HepG2 (cell line): Measurements from ENCODE around the gene RHOG. TPM values are rescaled to one million over a fixed set of nuclear protein-coding genes. Genes with fewer than 3 reads are reported as not detected.

Source experiments
- BCL6 ChIP-seq: IDR thresholded peaks from 2 replicates; pipeline ENCODE4 v1.6.1; 2016; ENCODE audit warnings: missing genetic modification reagents, missing compliant biosample characterization
- FOXA1 ChIP-seq, 2 experiments: fragments of 450-650 bp in 1 of 2; sonication (generic) in 1 of 2; formaldehyde crosslinking in 1 of 2; IDR thresholded peaks; 2 replicates each; pipeline versions ENCODE4 v1.4.0 to v1.6.1; 2016 to 2020; ENCODE audit warnings: missing genetic modification reagents in 1 of 2
- HES4 ChIP-seq: sonication (generic); formaldehyde crosslinking; IDR thresholded peaks from 2 replicates; pipeline ENCODE4 v1.9.0; 2021; ENCODE audit warnings: mild to moderate bottlenecking, missing genetic modification reagents, borderline replicate concordance
- KDM5B ChIP-seq: sonication (generic); formaldehyde crosslinking; IDR thresholded peaks from 2 replicates; pipeline ENCODE4 v1.4.0; 2020; ENCODE audit warnings: missing genetic modification reagents, mild to moderate bottlenecking, borderline replicate concordance
- KLF11 ChIP-seq: IDR thresholded peaks from 2 replicates; pipeline ENCODE4 v1.6.1; 2016; ENCODE audit warnings: missing compliant biosample characterization
- KLF12 ChIP-seq: sonication (generic); formaldehyde crosslinking; IDR thresholded peaks from 2 replicates; pipeline ENCODE4 v1.4.0; 2020; ENCODE audit warnings: missing genetic modification reagents, borderline replicate concordance
- MIER2 ChIP-seq: IDR thresholded peaks from 2 replicates; pipeline ENCODE4 v1.6.1; 2016; ENCODE audit warnings: missing biosample characterization, missing genetic modification reagents
- NCOA5 ChIP-seq: sonication (generic); formaldehyde crosslinking; IDR thresholded peaks from 2 replicates; pipeline ENCODE4 v1.4.0; 2020; ENCODE audit warnings: missing genetic modification reagents
- NKX3-1 ChIP-seq: sonication (generic); formaldehyde crosslinking; IDR thresholded peaks from 2 replicates; pipeline ENCODE4 v1.5.0; 2020; ENCODE audit warnings: missing genetic modification reagents
- RXRB ChIP-seq: IDR thresholded peaks from 2 replicates; pipeline ENCODE4 v1.6.1; 2016; ENCODE audit warnings: borderline replicate concordance, missing genetic modification reagents, missing compliant biosample characterization
- SP5 ChIP-seq: IDR thresholded peaks from 2 replicates; pipeline ENCODE4 v1.6.1; 2016; ENCODE audit warnings: low read depth, borderline replicate concordance
- YEATS2 ChIP-seq: sonication (generic); formaldehyde crosslinking; IDR thresholded peaks from 2 replicates; pipeline ENCODE4 v1.4.0; 2020; ENCODE audit warnings: missing genetic modification reagents, borderline replicate concordance
- ZBTB42 ChIP-seq: sonication (generic); formaldehyde crosslinking; IDR thresholded peaks from 2 replicates; pipeline ENCODE4 v1.5.0; 2020; ENCODE audit warnings: mild to moderate bottlenecking, missing genetic modification reagents
- ZFAT ChIP-seq: sonication (generic); formaldehyde crosslinking; conservative IDR thresholded peaks from 2 replicates; pipeline ENCODE4 v1.8.1; 2023; ENCODE audit warnings: missing genetic modification reagents, inconsistent platforms
- ZNF143 ChIP-seq: sonication (generic); formaldehyde crosslinking; IDR thresholded peaks from 2 replicates; pipeline ENCODE4 v1.4.0; 2020; ENCODE audit warnings: missing genetic modification reagents
- ZNF251 ChIP-seq: sonication (generic); formaldehyde crosslinking; IDR thresholded peaks from 2 replicates; pipeline ENCODE4 v1.9.0; 2021; ENCODE audit warnings: mild to moderate bottlenecking, missing genetic modification reagents
- ZNF33A ChIP-seq: sonication (generic); formaldehyde crosslinking; IDR thresholded peaks from 2 replicates; pipeline ENCODE4 v1.5.1; 2020; ENCODE audit warnings: missing genetic modification reagents, mild to moderate bottlenecking, moderate library complexity, borderline replicate concordance
- ZNF354B ChIP-seq: sonication (generic); formaldehyde crosslinking; IDR thresholded peaks from 2 replicates; pipeline ENCODE4 v1.8.0; 2022; ENCODE audit warnings: mild to moderate bottlenecking, missing genetic modification reagents
- ZNF468 ChIP-seq: sonication (generic); formaldehyde crosslinking; IDR thresholded peaks from 2 replicates; pipeline ENCODE4 v1.8.0; 2022; ENCODE audit warnings: mild to moderate bottlenecking, moderate library complexity, missing genetic modification reagents
- ZNF746 ChIP-seq: sonication (generic); formaldehyde crosslinking; IDR thresholded peaks from 2 replicates; pipeline ENCODE4 v1.8.0; 2022; ENCODE audit warnings: mild to moderate bottlenecking, missing genetic modification reagents
- polyA plus RNA-seq, 8 experiments: library from polyadenylated mRNA; depleted of rRNA in 3 of 8; stranded (reverse) in 7 of 8; unstranded in 1 of 8; fragments of >200 nt; fragmentation: Illumina TruSeq in 4 of 8; extraction: Trizol in 4 of 8; gene quantifications; 2 replicates each; pipeline versions ENCODE4 v1.2.1 to v1.2.3, GENCODE V29; 2011 to 2016; ENCODE audit warnings: low read depth in 4 of 8, missing spikeins in 1 of 8, mixed read lengths in 1 of 8; ENCODE audit not compliant: insufficient read depth in 1 of 8
- total RNA-seq, 5 experiments: library from RNA; depleted of rRNA; stranded (reverse); fragments of >200 nt; fragmentation: Illumina TruSeq; extraction: Trizol; gene quantifications; 2 replicates each; pipeline ENCODE4 v1.2.3, GENCODE V29; 2016; ENCODE audit warnings: low read depth in 1 of 5
- TF ChIP-seq, protein P1 (sequence below): sonication (generic); formaldehyde crosslinking; IDR thresholded peaks from 2 replicates; pipeline ENCODE4 v1.4.0; 2020; ENCODE audit warnings: mild to moderate bottlenecking, missing genetic modification reagents, borderline replicate concordance
- TF ChIP-seq, protein P2 (sequence below): sonication (generic); formaldehyde crosslinking; IDR thresholded peaks from 2 replicates; pipeline ENCODE4 v1.4.0; 2020; ENCODE audit warnings: mild to moderate bottlenecking, missing genetic modification reagents
- TF ChIP-seq, protein P3 (sequence below): sonication (generic); formaldehyde crosslinking; IDR thresholded peaks from 2 replicates; pipeline ENCODE4 v1.5.1; 2020; ENCODE audit warnings: mild to moderate bottlenecking, missing genetic modification reagents, borderline replicate concordance
- TF ChIP-seq, protein P4 (sequence below): sonication (generic); formaldehyde crosslinking; IDR thresholded peaks from 2 replicates; pipeline ENCODE4 v1.8.0; 2022; ENCODE audit warnings: mild to moderate bottlenecking, missing genetic modification reagents, moderate library complexity

RHOG gene
- total and polyA plus RNA-seq, 2 of the 13 experiments (the other 11 are each of a cell fraction or from before 2014, with no cell fraction given) = 7.7 to 23.4 TPM

DNA sequence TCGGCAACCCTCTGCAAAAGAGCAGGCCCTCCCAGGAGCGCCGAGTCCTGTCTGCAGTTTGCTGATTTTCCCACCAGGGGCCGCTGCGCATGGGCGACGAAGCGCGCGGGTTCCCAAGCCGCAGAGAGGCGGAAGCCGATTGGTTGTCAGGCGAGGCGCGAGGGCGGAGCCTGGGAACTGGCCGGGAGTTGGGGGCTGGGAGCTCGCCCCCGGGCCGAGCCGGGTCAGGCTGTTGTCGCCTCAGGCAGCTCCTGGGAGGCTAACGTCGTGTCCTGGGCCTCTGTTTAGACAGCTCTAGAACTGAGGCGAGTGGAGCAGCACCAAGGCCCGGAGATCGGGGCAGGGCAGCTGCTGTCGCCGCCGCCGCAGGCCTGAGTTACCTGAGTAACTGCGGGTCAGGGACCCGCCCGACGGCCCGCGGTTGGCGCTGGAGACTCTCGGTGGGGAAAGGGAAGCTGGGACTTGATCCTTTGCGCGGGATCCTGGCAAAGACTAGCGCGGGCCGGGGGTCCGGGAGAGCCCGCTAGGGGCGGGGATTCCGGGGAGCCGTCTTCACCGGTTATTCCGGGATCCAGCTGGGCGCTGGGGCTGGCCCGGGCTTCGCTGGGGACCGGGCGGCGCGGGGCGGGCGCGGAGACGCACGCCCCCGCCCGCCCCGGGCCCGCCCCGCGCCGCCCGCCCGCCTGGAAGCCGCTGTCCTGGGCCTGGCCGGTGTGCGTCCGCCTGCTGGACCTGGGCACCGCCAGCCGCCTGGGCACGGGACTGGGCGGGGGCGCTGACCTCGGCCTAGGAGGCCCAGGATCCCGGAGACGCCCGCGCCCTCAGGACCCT lies 14.4 kb upstream of the RHOG start, which contains the start of gene STIM1 (continued):
- TF ChIP-seq RXRB (CRISPR knock-in tag) (no peak; the same call in 1 of the 2 replicates), MIER2 (CRISPR knock-in tag) (0 out of 2 replicates have a peak, but pooled peaks have one; percentile 32), ZNF143 (CRISPR knock-in tag) (no peak), HES4 (CRISPR knock-in tag) (peak; percentile 73; the same call in 1 of the 2 replicates), ZFAT (CRISPR knock-in tag) (0 out of 2 replicates have a peak, but pooled peaks have one; percentile 49), ZNF33A (CRISPR knock-in tag) (peak; percentile 78; the same call in 1 of the 2 replicates), ZNF354B (CRISPR knock-in tag) (no peak), FOXA1 (IDR thresholded peaks at IDR 0.05) (no peak), FOXA1 (CRISPR knock-in tag; IDR thresholded peaks at IDR 0.05) (no peak), BCL6 (peak; percentile 43; the same call in 1 of the 2 replicates), ZNF251 (no peak), YEATS2 (CRISPR knock-in tag) (peak; percentile 53; the same call in 1 of the 2 replicates), ZNF468 (CRISPR knock-in tag) (no peak), ZBTB42 (CRISPR knock-in tag) (0 out of 2 replicates have a peak, but pooled peaks have one; percentile 23), KLF11 (CRISPR knock-in tag) (no peak), KLF12 (CRISPR knock-in tag) (peak; percentile 82; the same call in 1 of the 2 replicates), KDM5B (CRISPR knock-in tag) (no peak), ZNF746 (CRISPR knock-in tag) (0 out of 2 replicates have a peak, but pooled peaks have one; percentile 18), NCOA5 (peak; percentile 23; the same call in 1 of the 2 replicates), NKX3-1 (CRISPR knock-in tag) (peak; percentile 43; the same call in 1 of the 2 replicates), SP5 (peak; percentile 26; the same call in 1 of the 2 replicates)
- TF ChIP-seq, protein P1, sequence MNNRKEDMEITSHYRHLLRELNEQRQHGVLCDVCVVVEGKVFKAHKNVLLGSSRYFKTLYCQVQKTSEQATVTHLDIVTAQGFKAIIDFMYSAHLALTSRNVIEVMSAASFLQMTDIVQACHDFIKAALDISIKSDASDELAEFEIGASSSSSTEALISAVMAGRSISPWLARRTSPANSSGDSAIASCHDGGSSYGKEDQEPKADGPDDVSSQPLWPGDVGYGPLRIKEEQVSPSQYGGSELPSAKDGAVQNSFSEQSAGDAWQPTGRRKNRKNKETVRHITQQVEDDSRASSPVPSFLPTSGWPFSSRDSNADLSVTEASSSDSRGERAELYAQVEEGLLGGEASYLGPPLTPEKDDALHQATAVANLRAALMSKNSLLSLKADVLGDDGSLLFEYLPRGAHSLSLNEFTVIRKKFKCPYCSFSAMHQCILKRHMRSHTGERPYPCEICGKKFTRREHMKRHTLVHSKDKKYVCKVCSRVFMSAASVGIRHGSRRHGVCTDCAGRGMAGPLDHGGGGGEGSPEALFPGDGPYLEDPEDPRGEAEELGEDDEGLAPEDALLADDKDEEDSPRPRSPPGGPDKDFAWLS (CRISPR knock-in tag) = no peak
- TF ChIP-seq, protein P2, sequence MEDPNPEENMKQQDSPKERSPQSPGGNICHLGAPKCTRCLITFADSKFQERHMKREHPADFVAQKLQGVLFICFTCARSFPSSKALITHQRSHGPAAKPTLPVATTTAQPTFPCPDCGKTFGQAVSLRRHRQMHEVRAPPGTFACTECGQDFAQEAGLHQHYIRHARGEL (CRISPR knock-in tag) = 0 out of 2 replicates have a peak, but pooled peaks have one; percentile 16
- TF ChIP-seq, protein P3, sequence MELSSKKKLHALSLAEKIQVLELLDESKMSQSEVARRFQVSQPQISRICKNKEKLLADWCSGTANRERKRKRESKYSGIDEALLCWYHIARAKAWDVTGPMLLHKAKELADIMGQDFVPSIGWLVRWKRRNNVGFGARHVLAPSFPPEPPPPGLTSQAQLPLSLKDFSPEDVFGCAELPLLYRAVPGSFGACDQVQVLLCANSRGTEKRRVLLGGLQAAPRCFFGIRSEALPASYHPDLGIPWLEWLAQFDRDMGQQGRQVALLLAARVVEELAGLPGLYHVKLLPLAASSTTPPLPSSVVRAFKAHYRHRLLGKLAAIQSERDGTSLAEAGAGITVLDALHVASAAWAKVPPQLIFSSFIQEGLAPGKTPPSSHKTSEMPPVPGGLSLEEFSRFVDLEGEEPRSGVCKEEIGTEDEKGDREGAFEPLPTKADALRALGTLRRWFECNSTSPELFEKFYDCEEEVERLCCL (CRISPR knock-in tag) = 0 out of 2 replicates have a peak, but pooled peaks have one; percentile 29
- TF ChIP-seq, protein P4, sequence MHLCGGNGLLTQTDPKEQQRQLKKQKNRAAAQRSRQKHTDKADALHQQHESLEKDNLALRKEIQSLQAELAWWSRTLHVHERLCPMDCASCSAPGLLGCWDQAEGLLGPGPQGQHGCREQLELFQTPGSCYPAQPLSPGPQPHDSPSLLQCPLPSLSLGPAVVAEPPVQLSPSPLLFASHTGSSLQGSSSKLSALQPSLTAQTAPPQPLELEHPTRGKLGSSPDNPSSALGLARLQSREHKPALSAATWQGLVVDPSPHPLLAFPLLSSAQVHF = peak; percentile 78; the same call in 1 of the 2 replicates
